Trophoblast cell (in vitro differentiated cells and primary cell): ENCODE data around the gene CDC42EP3.

ENCODE experiments used
- DNase-seq, 2 donors: peaks; one replicate each; pipeline ENCODE4 v3.0.0-alpha.2; 2016
- H2AFZ ChIP-seq: 2 replicates; pipeline ENCODE4 v1.6.1; 2013; ENCODE audit warnings: low read length, moderate library complexity, mild to moderate bottlenecking; ENCODE audit not compliant: insufficient read depth, poor library complexity
- H2AK5ac ChIP-seq: 2 replicates; pipeline ENCODE4 v1.6.1; 2013; ENCODE audit warnings: mild to moderate bottlenecking, low read length
- H2BK120ac ChIP-seq: 2 replicates; pipeline ENCODE4 v1.6.1; 2013; ENCODE audit warnings: low read length, mild to moderate bottlenecking, moderate library complexity; ENCODE audit not compliant: insufficient read depth, poor library complexity
- H2BK12ac ChIP-seq: 2 replicates; pipeline ENCODE4 v1.6.1; 2013; ENCODE audit warnings: mild to moderate bottlenecking, low read length, moderate library complexity
- H2BK5ac ChIP-seq: 2 replicates; pipeline ENCODE4 v1.6.1; 2013; ENCODE audit warnings: low read length, low read depth, moderate library complexity, mild to moderate bottlenecking; ENCODE audit not compliant: poor library complexity
- H3K14ac ChIP-seq: 2 replicates; pipeline ENCODE4 v1.6.1; 2013; ENCODE audit warnings: mild to moderate bottlenecking, low read length
- H3K18ac ChIP-seq: 2 replicates; pipeline ENCODE4 v1.6.1; 2013; ENCODE audit warnings: mild to moderate bottlenecking, low read length
- H3K23ac ChIP-seq: 2 replicates; pipeline ENCODE4 v1.6.1; 2013; ENCODE audit warnings: low read length
- H3K27ac ChIP-seq: 2 replicates; pipeline ENCODE4 v1.5.1; 2013; ENCODE audit warnings: low read depth, mild to moderate bottlenecking, inconsistent platforms, low read length, moderate library complexity
- H3K27me3 ChIP-seq: 2 replicates; pipeline ENCODE4 v1.6.1; 2013; ENCODE audit warnings: inconsistent platforms, mild to moderate bottlenecking, low read length, moderate library complexity; ENCODE audit not compliant: insufficient read depth
- H3K36me3 ChIP-seq, 2 experiments: 1 replicate in 1 of 2; 2 replicates in 1 of 2; pipeline ENCODE4 v1.6.1; 2013; ENCODE audit warnings: low read length in 2 of 2, mild to moderate bottlenecking in 2 of 2, moderate library complexity in 1 of 2; ENCODE audit not compliant: insufficient read depth in 2 of 2, control insufficient read depth in 1 of 2
- H3K4ac ChIP-seq: 2 replicates; pipeline ENCODE4 v1.6.1; 2013; ENCODE audit warnings: low read depth, mild to moderate bottlenecking, low read length, moderate library complexity
- H3K4me1 ChIP-seq, 2 experiments: 1 replicate in 1 of 2; 2 replicates in 1 of 2; pipeline ENCODE4 v1.6.1; 2013; ENCODE audit warnings: low read length in 2 of 2, mild to moderate bottlenecking in 2 of 2, moderate library complexity in 1 of 2; ENCODE audit not compliant: insufficient read depth in 2 of 2, control insufficient read depth in 1 of 2
- H3K4me2 ChIP-seq: 2 replicates; pipeline ENCODE4 v1.6.1; 2013; ENCODE audit warnings: inconsistent platforms, mild to moderate bottlenecking, low read length, moderate library complexity
- H3K4me3 ChIP-seq: 2 replicates; pipeline ENCODE4 v1.5.1; 2013; ENCODE audit warnings: mild to moderate bottlenecking, low read depth, low read length, inconsistent platforms
- H3K79me1 ChIP-seq: one replicate; pipeline ENCODE4 v1.6.1; 2013; ENCODE audit warnings: low read length
- H3K79me2 ChIP-seq: 2 replicates; pipeline ENCODE4 v1.6.1; 2013; ENCODE audit warnings: low read length, mild to moderate bottlenecking; ENCODE audit not compliant: control insufficient read depth, insufficient read depth, poor library complexity
- H3K9ac ChIP-seq: 2 replicates; pipeline ENCODE4 v1.6.1; 2013; ENCODE audit warnings: mild to moderate bottlenecking, low read length
- H3K9me3 ChIP-seq: 2 replicates; pipeline ENCODE4 v1.6.1; 2013; ENCODE audit warnings: low read depth, mild to moderate bottlenecking, control low read depth, inconsistent platforms, low read length; ENCODE audit not compliant: insufficient read depth
- H4K12ac ChIP-seq: 2 replicates; pipeline ENCODE4 v1.6.1; 2013; ENCODE audit warnings: low read depth, mild to moderate bottlenecking, low read length, moderate library complexity
- H4K8ac ChIP-seq: 2 replicates; pipeline ENCODE4 v1.6.1; 2013; ENCODE audit warnings: low read depth, mild to moderate bottlenecking, low read length, moderate library complexity
- H4K91ac ChIP-seq: one replicate; pipeline ENCODE4 v1.6.1; 2013; ENCODE audit warnings: low read depth, mild to moderate bottlenecking, low read length, moderate library complexity
- WGBS: extraction: QIAGEN DNeasy Blood & Tissue Kit; methylation state at CpG from one replicate; pipeline ENCODE4 v1.1.7; 2013; ENCODE audit warnings: missing lambda C conversion rate; ENCODE audit not compliant: insufficient read length, insufficient coverage; ENCODE audit errors: extremely low coverage; 5-methylcytosine and 5-hydroxymethylcytosine counted together

CDC42EP3 gene

GRCh38 chr2:37713258-37713700 is 41.8 kb upstream of the CDC42EP3 start:
- no CpG with 5 or more reads among the region's 3 CpGs for WGBS
- DNase-seq = peak in 1 of 2 donors; percentile 46
- H3K4me1 ChIP-seq = peaks cover 5 to 10% of the 10 kb centered on the region in 2 experiments

GRCh38 chr2:37711831-37712230 is 40.4 kb upstream of the CDC42EP3 start:
- no peaks in the 10 kb centered on the region for H3K27me3 ChIP-seq
- H4K8ac ChIP-seq = no peak overlapping the region
- H2AK5ac ChIP-seq = no peak overlapping the region
- H2BK120ac ChIP-seq = peak overlapping the region; percentile 6
- peak overlapping the region; percentile 27 for H3K27ac ChIP-seq
- H4K12ac ChIP-seq = no peak overlapping the region
- no CpG with 5 or more reads among the region's 2 CpGs for WGBS
- H2BK5ac ChIP-seq = no peak overlapping the region
- H3K4ac ChIP-seq = no peak overlapping the region
- peaks cover 5 to 12% of the 10 kb centered on the region in 2 experiments for H3K4me1 ChIP-seq
- peak; percentile 55 to 87 for DNase-seq
- H3K23ac ChIP-seq = no peak overlapping the region
- no peaks in the 10 kb centered on the region for H3K36me3 ChIP-seq
- no peak overlapping the region for H2AFZ ChIP-seq
- no peak overlapping the region for H3K14ac ChIP-seq
- H3K9me3 ChIP-seq = no peaks in the 10 kb centered on the region
- H3K4me2 ChIP-seq = no peak overlapping the region
- no peak overlapping the region for H3K9ac ChIP-seq
- H3K79me1 ChIP-seq = peaks cover 9% of the 10 kb centered on the region
- no peak overlapping the region for H3K4me3 ChIP-seq
- peak overlapping the region; percentile 19 for H2BK12ac ChIP-seq
- no peaks in the 10 kb centered on the region for H3K79me2 ChIP-seq
- H3K18ac ChIP-seq = no peak overlapping the region
- H4K91ac ChIP-seq = no peak overlapping the region

More at GRCh38 chr2:37713258-37713700, 41.8 kb upstream of the CDC42EP3 start:
- H2BK5ac ChIP-seq = no peak overlapping the region
- no peaks in the 10 kb centered on the region for H3K27me3 ChIP-seq
- H3K4ac ChIP-seq = no peak overlapping the region
- H3K14ac ChIP-seq = no peak overlapping the region
- H3K23ac ChIP-seq = no peak overlapping the region
- no peak overlapping the region for H3K27ac ChIP-seq
- no peak overlapping the region for H2AK5ac ChIP-seq
- H2BK120ac ChIP-seq = no peak overlapping the region
- no peak overlapping the region for H4K12ac ChIP-seq
- H4K8ac ChIP-seq = no peak overlapping the region
- H3K18ac ChIP-seq = no peak overlapping the region
- no peak overlapping the region for H2BK12ac ChIP-seq
- no peak overlapping the region for H2AFZ ChIP-seq
- H3K9ac ChIP-seq = no peak overlapping the region
- H3K4me2 ChIP-seq = no peak overlapping the region
- H3K9me3 ChIP-seq = no peaks in the 10 kb centered on the region
- no peak overlapping the region for H4K91ac ChIP-seq
- H3K4me3 ChIP-seq = no peak overlapping the region
- no peaks in the 10 kb centered on the region for H3K79me2 ChIP-seq
- peaks cover 9% of the 10 kb centered on the region for H3K79me1 ChIP-seq
- H3K36me3 ChIP-seq = no peaks in the 10 kb centered on the region

GRCh38 chr2:37711308-37711731 is 39.9 kb upstream of the CDC42EP3 start:
- no peak overlapping the region for H2AFZ ChIP-seq
- H3K79me1 ChIP-seq = peaks cover 9% of the 10 kb centered on the region
- no CpG with 5 or more reads among the region's 1 CpG for WGBS
- no peaks in the 10 kb centered on the region for H3K9me3 ChIP-seq
- H3K79me2 ChIP-seq = no peaks in the 10 kb centered on the region
- peak overlapping the region; percentile 70 for H2BK12ac ChIP-seq
- no peak overlapping the region for H3K4ac ChIP-seq
- no peaks in the 10 kb centered on the region for H3K36me3 ChIP-seq
- peak in 1 of 2 donors; percentile 11 for DNase-seq
- peak overlapping the region; percentile 33 for H4K91ac ChIP-seq
- H4K12ac ChIP-seq = no peak overlapping the region
- H3K23ac ChIP-seq = no peak overlapping the region
- H3K9ac ChIP-seq = no peak overlapping the region
- peak overlapping the region; percentile 47 for H3K14ac ChIP-seq
- H2BK120ac ChIP-seq = peak overlapping the region; percentile 78
- H4K8ac ChIP-seq = peak overlapping the region; percentile 36
- H3K4me2 ChIP-seq = peak overlapping the region; percentile 17
- H2AK5ac ChIP-seq = peak overlapping the region; percentile 9
- peaks cover 5 to 12% of the 10 kb centered on the region in 2 experiments for H3K4me1 ChIP-seq
- peak overlapping the region; percentile 11 for H3K18ac ChIP-seq
- peak overlapping the region; percentile 10 for H2BK5ac ChIP-seq
- no peaks in the 10 kb centered on the region for H3K27me3 ChIP-seq
- H3K4me3 ChIP-seq = no peak overlapping the region
- H3K27ac ChIP-seq = peak overlapping the region; percentile 81

- Histone ChIP-seq H2BK12ac (peak overlapping the region; percentile 91), H3K27me3 (no peaks in the 10 kb centered on the region), H3K18ac (no peak overlapping the region), H3K79me1 (peaks cover 9% of the 10 kb centered on the region), H3K4me1 (peaks cover 5 to 12% of the 10 kb centered on the region in 2 experiments), H4K91ac (peak overlapping the region; percentile 19), H3K23ac (no peak overlapping the region), H2AFZ (no peak overlapping the region), H2BK5ac (no peak overlapping the region), H3K79me2 (no peaks in the 10 kb centered on the region), H3K4ac (no peak overlapping the region), H3K36me3 (no peaks in the 10 kb centered on the region), H4K12ac (no peak overlapping the region), H3K4me2 (no peak overlapping the region), H4K8ac (no peak overlapping the region), H2BK120ac (no peak overlapping the region), H3K9me3 (no peaks in the 10 kb centered on the region), H3K27ac (no peak overlapping the region), H3K4me3 (no peak overlapping the region), H3K14ac (no peak overlapping the region), H3K9ac (no peak overlapping the region), H2AK5ac (peak overlapping the region; percentile 7)
- 100% methylated on average over 1 of the region's 4 CpGs for WGBS
- no peak for DNase-seq
Observed at GRCh38 chr2:37709111-37709510, 37.7 kb upstream of the CDC42EP3 start.
